PC-9 (cell line): ENCODE results near the gene MYBBP1A. TPM values are rescaled to one million over a fixed set of nuclear protein-coding genes. Genes with fewer than 3 reads are reported as not detected.

Experiments used
- BruUV-seq: library from RNA; stranded (reverse); fragments of 400-500 nt; replicated peaks from 2 replicates; lab custom pipeline; 2021; lab: Mats Ljungman, UMichigan
- CTCF ChIA-PET: fragments of 300-600 bp; sonication (Branson Sonifier 250); formaldehyde crosslinking; loops from one replicate; lab custom pipeline; 2022; ENCODE audit warnings: antibody characterized with exemption; lab: Charles Lee
- POLR2A ChIA-PET: fragments of 300-600 bp; sonication (Branson Sonifier 250); formaldehyde crosslinking; loops from one replicate; lab custom pipeline; 2022; ENCODE audit warnings: antibody characterized with exemption; ENCODE audit not compliant: unreplicated experiment; lab: Charles Lee
- DNase-seq, 2 experiments: peaks; one replicate each; pipeline versions ENCODE4 v3.0.0 to v3.0.0-alpha.2; 2015 to 2022; ENCODE audit warnings: mixed read lengths in 1 of 2
- H2AFZ ChIP-seq: fragments of 200-600 bp; sonication (generic); 2 replicates; pipeline ENCODE4 v1.8.1; 2017; ENCODE audit warnings: antibody characterized with exemption
- H3F3A ChIP-seq: fragments of 200-600 bp; sonication (generic); 2 replicates; pipeline ENCODE4 v1.8.1; 2017; ENCODE audit warnings: antibody characterized with exemption, mild to moderate bottlenecking, low read depth; ENCODE audit not compliant: insufficient read depth
- H3K27ac ChIP-seq: fragments of 200-600 bp; sonication (generic); 2 replicates; pipeline ENCODE4 v1.6.1; 2016; ENCODE audit warnings: mixed run types
- H3K27me3 ChIP-seq: fragments of 200-600 bp; sonication (generic); 2 replicates; pipeline ENCODE4 v1.6.1; 2016; ENCODE audit warnings: low read depth, mixed run types; ENCODE audit not compliant: insufficient read depth
- H3K36me3 ChIP-seq: fragments of 200-600 bp; sonication (generic); 2 replicates; pipeline ENCODE4 v1.6.1; 2016; ENCODE audit warnings: low read depth, mixed run types
- H3K4me1 ChIP-seq: fragments of 200-600 bp; sonication (generic); replicated peaks from 2 replicates; pipeline ENCODE4 v1.6.1; 2016; ENCODE audit warnings: mixed run types; ENCODE audit not compliant: insufficient read depth
- H3K4me2 ChIP-seq: fragments of 200-600 bp; sonication (generic); 2 replicates; pipeline ENCODE4 v1.6.1; 2017; ENCODE audit warnings: mixed run types
- H3K4me3 ChIP-seq: fragments of 200-600 bp; sonication (generic); 2 replicates; pipeline ENCODE4 v1.6.1; 2016; ENCODE audit warnings: mixed run types
- H3K79me2 ChIP-seq: fragments of 200-600 bp; sonication (generic); 2 replicates; pipeline ENCODE4 v1.6.1; 2017; ENCODE audit warnings: low read depth, mixed run types
- H3K9me2 ChIP-seq: fragments of 200-600 bp; sonication (generic); 2 replicates; pipeline ENCODE4 v1.8.1; 2017; ENCODE audit warnings: mild to moderate bottlenecking; ENCODE audit not compliant: insufficient read depth
- H3K9me3 ChIP-seq: fragments of 200-600 bp; sonication (generic); 2 replicates; pipeline ENCODE4 v1.8.1; 2016; ENCODE audit warnings: low read depth; ENCODE audit not compliant: insufficient read depth
- H4K20me1 ChIP-seq: fragments of 200-600 bp; sonication (generic); 2 replicates; pipeline ENCODE4 v1.8.1; 2017; ENCODE audit not compliant: insufficient read depth
- CTCF ChIP-seq: fragments of 200-600 bp; sonication (generic); conservative IDR thresholded peaks from 2 replicates; pipeline ENCODE4 v1.6.1; 2017; ENCODE audit warnings: mixed run types, antibody characterized with exemption, mild to moderate bottlenecking, moderate library complexity
- EZH2 ChIP-seq: fragments of 200-600 bp; sonication (generic); IDR thresholded peaks from 2 replicates; pipeline ENCODE4 v1.8.0; 2017; ENCODE audit warnings: antibody characterized with exemption, low read depth
- intact Hi-C: fragments of 100-400 bp; cut with micrococcal nuclease; formaldehyde crosslinking; loops from one replicate; pipeline ENCODE4 v1.10.0; 2022; ENCODE audit not compliant: unreplicated experiment
- total RNA-seq: library from RNA; stranded (reverse); gene quantifications from 2 replicates; pipeline ENCODE4 v1.2.3, GENCODE V29; 2021

Gene MYBBP1A
- total RNA-seq, 1 experiment from 2014 or later, result 89.1 TPM

GRCh38 chr17:4594406-4594805 is 39.2 kb upstream of the MYBBP1A start:
- no TSS peak for BruUV-seq
- TF ChIP-seq CTCF (no peak), EZH2 (no peak)
- no peaks in the 10 kb centered on the region for H3K79me2 ChIP-seq
- peaks cover 3% of the 10 kb centered on the region for H3K4me1 ChIP-seq
- no peaks in the 10 kb centered on the region for H3K36me3 ChIP-seq
- no peak for DNase-seq
- no peak overlapping the region for H3K27ac ChIP-seq
- no peak overlapping the region for H3K4me3 ChIP-seq
- H3F3A ChIP-seq, result 0 out of 2 replicates have a peak, but pooled peaks cover 6% of the 10 kb centered on the region
- intact Hi-C loops, result no loop called here
- H2AFZ ChIP-seq, result no peak overlapping the region
- no peak overlapping the region for H3K4me2 ChIP-seq
- no peaks in the 10 kb centered on the region for H3K9me3 ChIP-seq
- ChIA-PET CTCF (no interaction called here), POLR2A (interaction anchor here (0.7 kb wide), 1 partner anchor 20 kb away, joined by 4 read pairs; no protein-coding TSS in a partner anchor)
- H3K27me3 ChIP-seq, result peaks cover 56% of the 10 kb centered on the region
- no peaks in the 10 kb centered on the region for H4K20me1 ChIP-seq
- no peaks in the 10 kb centered on the region for H3K9me2 ChIP-seq

- H3K4me1 ChIP-seq, result no peaks in the 10 kb centered on the region
- no peak overlapping the region for H2AFZ ChIP-seq
- H3K4me2 ChIP-seq, result no peak overlapping the region
- no TSS peak for BruUV-seq
- H3K4me3 ChIP-seq, result no peak overlapping the region
- POLR2A ChIA-PET, result no interaction called here
- no peak for DNase-seq
- no peak for TF ChIP-seq CTCF
- TF ChIP-seq EZH2, result no peak
- no peaks in the 10 kb centered on the region for H3K79me2 ChIP-seq
- no peaks in the 10 kb centered on the region for H3K36me3 ChIP-seq
- H3K9me3 ChIP-seq, result no peaks in the 10 kb centered on the region
- peaks cover 58% of the 10 kb centered on the region for H3K27me3 ChIP-seq
- H3F3A ChIP-seq, result no peaks in the 10 kb centered on the region
- no peaks in the 10 kb centered on the region for H3K9me2 ChIP-seq
- intact Hi-C loops, result no loop called here
- H4K20me1 ChIP-seq, result no peaks in the 10 kb centered on the region
- CTCF ChIA-PET, result no interaction called here
- H3K27ac ChIP-seq, result no peak overlapping the region
These were observed 37.8 kb upstream of the MYBBP1A start for GRCh38 chr17:4593021-4593421.

- Histone ChIP-seq H2AFZ (no peak overlapping the region), H3K9me2 (no peaks in the 10 kb centered on the region), H4K20me1 (no peaks in the 10 kb centered on the region), H3K36me3 (no peaks in the 10 kb centered on the region), H3K4me2 (no peak overlapping the region), H3K4me3 (no peak overlapping the region), H3K9me3 (no peaks in the 10 kb centered on the region), H3K27ac (no peak overlapping the region), H3K4me1 (no peaks in the 10 kb centered on the region), H3K27me3 (peaks cover 57% of the 10 kb centered on the region), H3F3A (no peaks in the 10 kb centered on the region), H3K79me2 (no peaks in the 10 kb centered on the region)
- no TSS peak for BruUV-seq
- intact Hi-C loops, result no loop called here
- ChIA-PET CTCF (no interaction called here), POLR2A (no interaction called here)
- TF ChIP-seq CTCF (no peak), EZH2 (no peak)
- no peak for DNase-seq
These were observed 37.2 kb upstream of the MYBBP1A start for GRCh38 chr17:4592240-4593005.
